ENCODE measurements around the gene PTGIS. TPM values are rescaled to one million over a fixed set of nuclear protein-coding genes. Genes with fewer than 3 reads are reported as not detected.

The PTGIS gene
- total and polyA plus RNA-seq, 2 donors (not counting 1 experiment from before 2014, with no cell fraction given) = not detected

GRCh38 chr20:49583669-49584417 is 15.9 kb upstream of the PTGIS start:
- Histone ChIP-seq H3K79me2 (ENCODE audit: control insufficient read depth, insufficient read depth, low read length) (no peaks in the 10 kb centered on the region), H3K9ac (ENCODE audit: low read length) (no peak overlapping the region), H3K27me3 (replicated peaks in 1 of 4; ENCODE audit: control extremely low read depth in 1 of 4, control insufficient read depth in 3 of 4, insufficient read depth in 4 of 4, low read length in 3 of 4) (peaks cover 0 to 20% (median 2%) of the 10 kb centered on the region in 4 experiments), H3K27ac (ENCODE audit: low read length in 2 of 2) (no peak overlapping the region), H3K4me2 (replicated peaks; ENCODE audit: low read depth, low read length, poor library complexity, severe bottlenecking) (no peak overlapping the region), H3K4me1 (ENCODE audit: control insufficient read depth in 2 of 2, insufficient read depth in 2 of 2, low read length in 2 of 2) (no peaks in the 10 kb centered on the region), H2AFZ (ENCODE audit: insufficient read depth, low read depth, low read length, poor library complexity, severe bottlenecking) (no peak overlapping the region), H3K4me3 (ENCODE audit: control extremely low read depth in 1 of 5, extremely low read depth in 1 of 5, insufficient read depth in 1 of 5, low read depth in 2 of 5, low read length in 4 of 5) (no peak overlapping the region), H4K20me1 (ENCODE audit: control insufficient read depth, insufficient read depth, low read length, poor library complexity, severe bottlenecking) (no peaks in the 10 kb centered on the region), H3K9me3 (ENCODE audit: control extremely low read depth in 1 of 3, control insufficient read depth in 2 of 3, insufficient read depth in 1 of 3, low read length in 2 of 3) (peaks cover 0 to 11% (median 6%) of the 10 kb centered on the region in 3 donors), H3K36me3 (replicated peaks in 1 of 2; ENCODE audit: control extremely low read depth in 1 of 2, control insufficient read depth in 1 of 2, extremely low read depth in 1 of 2, insufficient read depth in 2 of 2, low read length in 1 of 2) (no peaks in the 10 kb centered on the region)
- POLR2A ChIA-PET = no interaction called here
- 87% methylated on average over 7 of the region's 12 CpGs for WGBS (ENCODE audit: insufficient coverage)
- CTCF ChIA-PET = interaction anchor here (1.0 kb wide), 1 partner anchor 262 kb away, joined by 3 read pairs; no protein-coding TSS in a partner anchor
- no peak for TF ChIP-seq EZH2 (IDR thresholded peaks at IDR 0.05; ENCODE audit: borderline replicate concordance, insufficient read depth, low read depth, low read length, poor library complexity, severe bottlenecking)
- no peak for TF ChIP-seq CTCF (IDR thresholded peaks at IDR 0.05)
- H3K4me3 Mint-ChIP-seq = no peak overlapping the region
- H3K9me3 Mint-ChIP-seq (ENCODE audit: insufficient read depth) = peaks cover 3% of the 10 kb centered on the region
- H3K27me3 Mint-ChIP-seq = peaks cover 26% of the 10 kb centered on the region
- no peak overlapping the region for H3K27ac Mint-ChIP-seq
- no peaks in the 10 kb centered on the region for H3K4me1 Mint-ChIP-seq
- ATAC-seq (ENCODE audit: low read depth) (no peak), DNase-seq (no peak)
- intact Hi-C loops (cut with micrococcal nuclease) = no loop called here

DNA sequence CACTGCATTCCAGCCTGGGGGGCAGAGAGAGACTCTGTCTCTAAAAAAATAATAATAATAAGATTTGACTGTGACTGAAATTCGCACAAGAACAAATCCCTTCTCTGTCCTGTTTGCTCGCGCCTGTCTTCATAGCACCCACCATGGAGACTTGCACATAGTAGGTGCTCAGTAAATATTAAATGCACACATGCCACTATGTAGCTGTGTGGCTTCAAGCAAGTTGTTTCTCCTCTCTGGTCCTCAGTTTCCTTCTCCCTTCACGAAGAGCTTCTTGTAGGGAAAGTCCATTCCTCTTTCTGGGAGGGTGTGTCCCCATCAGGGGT is 15.4 kb upstream of the PTGIS start:
- Histone ChIP-seq H3K4me2 (replicated peaks; ENCODE audit: low read depth, low read length, poor library complexity, severe bottlenecking) (no peak overlapping the region), H4K20me1 (ENCODE audit: control insufficient read depth, insufficient read depth, low read length, poor library complexity, severe bottlenecking) (no peaks in the 10 kb centered on the region), H2AFZ (ENCODE audit: insufficient read depth, low read depth, low read length, poor library complexity, severe bottlenecking) (no peak overlapping the region), H3K79me2 (ENCODE audit: control insufficient read depth, insufficient read depth, low read length) (no peaks in the 10 kb centered on the region), H3K36me3 (replicated peaks in 1 of 2; ENCODE audit: control extremely low read depth in 1 of 2, control insufficient read depth in 1 of 2, extremely low read depth in 1 of 2, insufficient read depth in 2 of 2, low read length in 1 of 2) (no peaks in the 10 kb centered on the region), H3K9ac (ENCODE audit: low read length) (no peak overlapping the region), H3K27ac (ENCODE audit: low read length in 2 of 2) (no peak overlapping the region), H3K4me1 (ENCODE audit: control insufficient read depth in 2 of 2, insufficient read depth in 2 of 2, low read length in 2 of 2) (no peaks in the 10 kb centered on the region), H3K4me3 (ENCODE audit: control extremely low read depth in 1 of 5, extremely low read depth in 1 of 5, insufficient read depth in 1 of 5, low read depth in 2 of 5, low read length in 4 of 5) (no peak overlapping the region), H3K27me3 (replicated peaks in 1 of 4; ENCODE audit: control extremely low read depth in 1 of 4, control insufficient read depth in 3 of 4, insufficient read depth in 4 of 4, low read length in 3 of 4) (peaks cover 0 to 19% (median 2%) of the 10 kb centered on the region in 4 experiments), H3K9me3 (ENCODE audit: control extremely low read depth in 1 of 3, control insufficient read depth in 2 of 3, insufficient read depth in 1 of 3, low read length in 2 of 3) (peaks cover 0 to 11% (median 6%) of the 10 kb centered on the region in 3 donors)
- Mint-ChIP-seq H3K9me3 (ENCODE audit: insufficient read depth) (peaks cover 3% of the 10 kb centered on the region), H3K4me3 (no peak overlapping the region), H3K4me1 (no peaks in the 10 kb centered on the region), H3K27me3 (peaks cover 26% of the 10 kb centered on the region), H3K27ac (no peak overlapping the region)
- DNase-seq (no peak), ATAC-seq (ENCODE audit: low read depth) (no peak)
- TF ChIP-seq EZH2 (IDR thresholded peaks at IDR 0.05; ENCODE audit: borderline replicate concordance, insufficient read depth, low read depth, low read length, poor library complexity, severe bottlenecking) = no peak
- no peak for TF ChIP-seq CTCF (IDR thresholded peaks at IDR 0.05)
- intact Hi-C loops (cut with micrococcal nuclease) = no loop called here
- ChIA-PET CTCF (interaction anchor here (1.0 to 1.2 kb wide), 2 partner anchors 93 to 263 kb away, joined by 3 read pairs; no protein-coding TSS in a partner anchor), POLR2A (no interaction called here)
- WGBS (ENCODE audit: insufficient coverage) = no CpG with 5 or more reads among the region's 4 CpGs
